Measurements from ENCODE around the gene PNPLA5.
"Not testable (repeated sequence)": the region's sequence is repeated elsewhere in the genome, so short reads cannot be mapped to it uniquely, and the experiment has no call there.

Gene PNPLA5

GRCh38 chr22:43891360-43892182, at the start of gene PNPLA5:
TSS of gene PNPLA5 (minus strand) at chr22:43892013. CDS start at chr22:43891880, 133 bp downstream.
- peak in 2 of 3 donors; percentile 16 to 35 for DNase-seq (ENCODE audit: low read depth in 3 of 3)

DNA sequence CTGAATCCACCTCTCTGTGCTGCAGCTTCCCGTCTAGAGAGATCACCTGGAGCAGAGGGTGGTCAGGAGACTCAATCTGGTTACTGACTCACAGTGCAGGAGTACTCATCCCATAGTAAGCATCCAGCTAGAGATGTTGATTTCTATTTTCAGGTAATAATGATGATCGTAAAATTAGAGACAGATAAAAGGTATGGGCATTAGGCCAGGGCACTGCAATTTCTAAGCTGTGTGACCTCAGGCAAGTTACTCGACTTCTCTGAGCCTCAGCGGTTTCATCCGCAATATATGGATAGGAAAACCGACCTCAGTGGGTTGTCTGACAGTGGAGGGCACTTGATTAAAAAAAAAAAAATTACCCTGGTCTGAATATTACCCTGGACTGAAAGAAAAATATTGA, 49.6 kb upstream of the PNPLA5 start:
- no peak for DNase-seq (ENCODE audit: low read depth in 3 of 3)

- DNase-seq (ENCODE audit: low read depth in 3 of 3) = no peak
These were observed 40.0 kb upstream of the PNPLA5 start for GRCh38 chr22:43931771-43932170.

DNA sequence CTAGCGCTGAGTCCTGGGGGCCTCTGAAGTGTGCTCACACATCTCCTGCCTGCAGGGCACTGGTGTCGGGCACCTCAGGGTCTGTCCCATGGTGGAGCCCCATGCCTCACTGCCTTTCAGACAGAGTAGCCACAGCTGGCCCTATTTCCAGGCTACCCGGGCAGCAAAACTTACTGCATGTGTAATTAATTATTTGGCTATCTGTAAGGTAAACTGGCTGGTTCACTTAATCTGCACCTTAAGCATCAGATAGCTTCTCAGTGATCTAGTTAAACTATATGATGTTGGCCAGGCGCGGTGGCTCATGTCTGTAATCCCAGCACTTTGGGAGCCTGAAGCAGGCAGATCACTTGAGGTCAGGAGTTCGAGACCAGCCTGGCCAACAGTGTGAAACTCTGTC, 37.1 kb upstream of the PNPLA5 start:
- no peak for DNase-seq (ENCODE audit: low read depth in 3 of 3)

- no peak for DNase-seq (ENCODE audit: low read depth in 3 of 3)
These were observed 36.7 kb upstream of the PNPLA5 start for GRCh38 chr22:43928468-43928867.

GRCh38 chr22:43926349-43926710, 34.5 kb upstream of the PNPLA5 start:
- DNase-seq (ENCODE audit: low read depth in 3 of 3) = no peak

DNA sequence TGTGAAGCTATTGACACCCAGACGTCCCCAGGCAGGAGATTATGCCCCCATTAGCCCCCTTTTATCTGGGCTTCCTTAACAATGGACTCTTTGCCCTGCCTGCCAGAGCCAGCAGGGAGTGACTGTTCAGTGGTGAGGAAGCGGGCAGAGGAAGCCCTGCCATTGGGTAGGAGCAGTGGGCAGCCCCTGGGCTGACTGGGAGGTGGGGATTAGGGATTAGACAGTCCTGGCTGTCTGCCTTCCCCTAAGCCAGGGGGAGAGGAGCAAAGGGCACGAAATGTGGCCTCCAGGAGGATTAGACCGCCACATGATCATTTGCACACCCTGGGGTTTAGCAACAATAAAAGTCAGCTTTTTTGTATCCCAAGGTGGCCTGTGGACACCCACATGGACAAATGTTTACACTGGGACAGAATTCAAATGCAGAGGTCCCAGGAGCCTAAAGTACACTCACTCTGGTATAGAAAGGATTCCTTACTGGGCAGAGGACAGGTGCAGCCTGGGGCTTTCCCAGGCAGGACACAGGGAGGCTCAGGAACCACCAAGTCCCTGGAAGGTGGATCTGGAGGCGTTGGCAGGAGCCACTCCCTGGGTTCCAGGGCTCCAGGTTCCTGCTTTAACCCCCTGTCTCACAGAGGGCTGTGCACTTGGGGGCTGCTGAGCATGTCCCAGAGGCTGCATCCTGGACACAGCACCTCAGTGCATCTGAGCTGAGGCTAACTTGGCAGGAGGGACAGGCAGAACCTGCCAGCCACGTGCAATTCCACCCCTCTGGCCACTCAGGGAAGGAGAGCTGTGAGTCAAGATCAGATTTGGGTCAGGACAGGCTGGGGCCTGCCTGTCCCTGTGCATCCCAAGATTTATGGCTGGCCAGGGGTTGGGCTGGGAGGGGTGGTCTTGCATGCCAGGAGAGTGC, 33.9 kb upstream of the PNPLA5 start:
- no peak for DNase-seq (ENCODE audit: low read depth in 3 of 3)

DNA sequence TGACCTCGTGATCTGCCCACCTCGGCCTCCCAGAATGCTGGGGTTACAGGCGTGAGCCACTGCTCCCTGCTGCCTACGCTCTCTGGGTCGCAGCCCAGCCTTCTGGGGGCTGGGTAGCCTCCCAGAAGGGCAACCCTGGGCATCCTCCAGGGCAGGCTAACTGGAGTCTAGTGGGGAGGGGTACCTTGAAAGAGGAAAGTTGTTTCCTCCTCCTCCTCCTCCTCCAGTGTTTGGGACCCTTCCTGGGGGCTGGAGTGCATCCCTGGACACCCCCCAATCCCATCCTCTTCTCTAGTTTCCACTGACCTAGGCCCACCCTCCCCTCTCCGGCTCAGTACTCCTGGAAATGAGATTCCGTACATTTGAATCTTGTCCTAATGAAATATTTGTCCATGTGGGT, 33.1 kb upstream of the PNPLA5 start:
- DNase-seq (ENCODE audit: low read depth in 3 of 3) = no peak

- peak; percentile 55 to 81 (median 64) for DNase-seq (ENCODE audit: low read depth in 3 of 3)
These were observed 32.0 kb upstream of the PNPLA5 start, which contains the start of gene PNPLA3 for GRCh38 chr22:43923631-43924464. TSS of gene PNPLA3 (plus strand) at chr22:43923805. CDS start at chr22:43923912, 107 bp downstream.

- DNase-seq (ENCODE audit: low read depth in 3 of 3) = no peak
These were observed 31.4 kb upstream of the PNPLA5 start for GRCh38 chr22:43923191-43923590.

- no peak for DNase-seq (ENCODE audit: low read depth in 3 of 3)
These were observed 30.3 kb upstream of the PNPLA5 start for GRCh38 chr22:43922123-43922522.

- no peak for DNase-seq (ENCODE audit: low read depth in 3 of 3)
These were observed 29.6 kb upstream of the PNPLA5 start for GRCh38 chr22:43921370-43921769.

DNA sequence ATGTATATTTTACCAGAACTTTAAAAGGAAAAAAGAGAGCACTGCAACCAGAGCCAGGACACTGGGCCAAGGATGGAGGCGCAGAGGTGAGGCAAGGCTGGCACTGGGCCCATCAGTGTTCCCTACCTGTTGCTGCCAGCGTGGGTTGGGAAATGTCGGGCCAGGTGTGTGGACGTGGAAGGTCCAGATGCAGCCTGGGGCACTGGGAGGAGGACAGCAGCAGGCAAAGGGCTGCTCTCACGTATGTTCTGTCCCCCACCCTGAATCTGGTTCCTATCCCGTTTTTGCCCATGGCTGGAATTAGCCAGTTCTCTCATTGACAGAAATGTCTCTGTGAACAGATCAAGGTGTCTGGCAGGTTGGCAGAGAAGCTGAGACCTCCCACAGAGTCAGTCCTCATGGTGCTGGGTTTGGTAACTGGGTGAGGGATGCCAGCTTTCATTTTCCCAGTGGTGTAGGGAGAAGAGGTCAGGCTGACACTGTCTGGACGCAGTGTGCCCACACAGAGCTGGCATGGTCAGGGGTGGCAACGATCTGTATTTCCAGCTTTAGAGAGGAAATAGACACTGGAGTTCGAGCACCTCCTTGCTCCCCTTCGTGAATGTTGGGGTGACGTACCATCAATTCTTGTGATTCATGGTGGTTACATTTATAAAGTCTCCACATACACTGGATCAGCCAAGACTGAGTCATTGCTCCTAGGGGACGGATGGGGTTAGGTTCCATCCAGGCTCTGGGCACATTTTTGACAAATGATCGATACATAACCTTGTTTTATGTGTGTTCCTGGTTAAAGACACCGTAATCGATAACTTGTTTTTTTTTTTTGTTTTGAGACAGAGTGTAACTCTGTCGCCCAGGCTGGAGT, 27.5 kb upstream of the PNPLA5 start:
- no peak for DNase-seq (ENCODE audit: low read depth in 3 of 3)

DNA sequence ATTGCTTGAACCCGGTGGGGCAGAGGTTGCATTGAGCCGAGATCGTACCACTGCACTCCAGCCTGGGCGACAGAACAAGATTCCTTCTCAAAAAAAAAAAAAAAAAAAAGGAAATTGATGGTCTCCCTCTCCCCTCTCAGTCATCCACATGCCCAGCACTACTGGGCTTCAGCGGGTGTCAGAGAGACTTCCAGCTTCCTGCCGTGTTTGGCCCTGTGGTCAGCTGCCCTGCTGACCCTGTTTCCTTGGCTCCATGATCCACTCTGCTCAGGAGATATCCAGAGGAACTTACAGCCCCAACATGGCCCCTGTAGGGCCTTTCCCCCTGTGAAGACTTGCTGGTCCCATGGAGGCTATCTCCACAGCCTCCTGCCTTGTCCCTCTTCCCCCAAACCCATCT, 25.7 kb upstream of the PNPLA5 start:
- DNase-seq (ENCODE audit: low read depth in 3 of 3) = no peak

- no peak for DNase-seq (ENCODE audit: low read depth in 3 of 3)
These were observed 19.5 kb upstream of the PNPLA5 start for GRCh38 chr22:43911351-43911750.

DNA sequence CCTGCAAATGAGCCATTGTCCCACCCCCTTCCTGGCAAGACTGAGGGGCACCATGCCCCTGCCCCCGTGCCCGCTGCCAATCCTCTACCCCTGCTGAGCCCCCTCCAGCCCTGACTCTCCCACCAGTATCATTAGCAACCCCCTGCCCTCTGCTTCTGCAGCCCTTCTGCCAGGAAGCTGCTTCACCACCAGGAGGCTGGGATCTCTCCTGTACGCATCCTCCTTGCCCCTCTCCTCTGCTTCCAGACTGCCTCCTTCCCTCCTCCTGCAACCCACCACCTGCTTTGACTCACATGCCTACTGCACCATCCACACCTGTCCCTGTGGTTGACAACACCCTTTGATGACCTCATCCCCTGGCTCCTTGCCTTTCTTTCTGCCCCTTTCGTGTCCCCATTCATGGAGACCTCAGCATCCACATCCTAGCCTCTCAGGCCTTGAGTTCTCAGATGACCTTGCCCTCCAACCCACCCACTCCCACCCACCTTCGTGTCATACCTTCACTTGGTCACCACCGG, 18.4 kb upstream of the PNPLA5 start:
- DNase-seq (ENCODE audit: low read depth in 3 of 3) = no peak

GRCh38 chr22:43909708-43910107, 17.9 kb upstream of the PNPLA5 start:
- no peak for DNase-seq (ENCODE audit: low read depth in 3 of 3)

- DNase-seq (ENCODE audit: low read depth in 3 of 3) = no peak
These were observed 13.9 kb upstream of the PNPLA5 start for GRCh38 chr22:43905681-43906080.

GRCh38 chr22:43904412-43904811, 12.6 kb upstream of the PNPLA5 start:
- peak in 1 of 3 donors; percentile 13 for DNase-seq (ENCODE audit: low read depth in 3 of 3)

DNA sequence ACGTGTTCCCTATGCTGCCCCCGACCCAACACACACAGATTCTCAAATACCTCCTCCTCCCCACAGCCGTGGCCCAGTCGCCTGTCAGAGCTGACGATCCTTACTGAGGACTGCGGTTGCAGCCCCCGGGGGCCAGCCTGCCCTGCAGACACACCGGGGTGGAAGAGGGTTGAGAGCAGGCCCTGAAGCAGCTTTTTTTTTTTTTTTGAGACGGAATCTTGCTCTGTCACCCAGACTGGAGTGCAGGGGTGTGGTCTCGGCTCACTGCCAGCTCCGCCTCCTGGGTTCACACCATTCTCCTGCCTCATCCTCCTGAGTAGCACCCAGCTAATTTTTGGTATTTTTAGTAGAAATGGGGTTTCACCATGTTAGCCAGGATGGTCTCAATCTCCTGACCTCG, 11.2 kb upstream of the PNPLA5 start:
- not testable (repeated sequence) for DNase-seq (ENCODE audit: low read depth in 3 of 3)

Data from stimulated activated CD4-positive, alpha-beta T cell treated with anti-CD3 and anti-CD28 coated beads, TNF-alpha, amount 100 ng/mL, for 48 hours (primary cell).